HepG2 (cell line): ENCODE results near the gene SYNE1. TPM values are rescaled to one million over a fixed set of nuclear protein-coding genes. Genes with fewer than 3 reads are reported as not detected.

Experiments used
- ATAC-seq: fragments of 200-7000 bp; cut with Tn5 transposase; 3 replicates; pipeline ENCODE4 v1.9.1; 2020; ENCODE audit warnings: mild to moderate bottlenecking, moderate library complexity
- BruUV-seq: library from RNA; stranded (reverse); fragments of 400-500 nt; replicated peaks from 2 replicates; lab custom pipeline; 2021; lab: Mats Ljungman, UMichigan
- CTCF ChIA-PET: fragments of 300-600 bp; formaldehyde crosslinking; extraction: SDS; loops from one replicate; lab custom pipeline; 2021; ENCODE audit warnings: low total read pairs, inconsistent platforms, low intra/inter-chr PET ratio; lab: Yijun Ruan, JAX
- POLR2A ChIA-PET: fragments of 350-600 bp; sonication (Branson Sonifier 250); formaldehyde crosslinking; loops from one replicate; lab custom pipeline; 2020; ENCODE audit warnings: antibody characterized with exemption, inconsistent platforms; lab: Yijun Ruan, JAX
- DNase-seq: peaks from one replicate; pipeline ENCODE4 v3.0.0-alpha.2; 2015; ENCODE audit warnings: low spot score
- FAIRE-seq: peaks from 3 replicates; lab custom pipeline; 2011; peaks lifted over from hg19 to GRCh38; lab: Jason Lieb, UNC
- H2AFZ ChIP-seq: one replicate; pipeline ENCODE4 v1.6.1; 2011; ENCODE audit warnings: low read length, inconsistent platforms
- H3K27ac ChIP-seq: fragments of 300-600 bp; 3 replicates; pipeline ENCODE4 v1.8.0; 2011; ENCODE audit warnings: mixed run types, mild to moderate bottlenecking, mixed read lengths, low read length, inconsistent platforms; ENCODE audit not compliant: insufficient read depth; ENCODE audit errors: extremely low read length
- H3K27me3 ChIP-seq, 2 experiments: fragments of 200-600 bp in 1 of 2; 2 replicates in 1 of 2; 3 replicates in 1 of 2; pipeline versions ENCODE4 v1.6.0 to v1.8.0; 2011; ENCODE audit warnings: low read length in 2 of 2, mild to moderate bottlenecking in 2 of 2, moderate library complexity in 2 of 2, inconsistent platforms in 1 of 2; ENCODE audit not compliant: insufficient read depth in 2 of 2, control insufficient read depth in 1 of 2
- H3K36me3 ChIP-seq, 2 experiments: fragments of 200-600 bp in 1 of 2; replicated peaks in 1 of 2; 2 replicates in 1 of 2; 3 replicates in 1 of 2; pipeline versions ENCODE4 v1.5.1 to v1.8.0; 2011; ENCODE audit warnings: low read length in 2 of 2, inconsistent platforms in 1 of 2; ENCODE audit not compliant: insufficient read depth in 2 of 2, control insufficient read depth in 1 of 2
- H3K4me1 ChIP-seq: 2 replicates; pipeline ENCODE4 v1.5.1; 2012; ENCODE audit warnings: low read length, inconsistent platforms; ENCODE audit not compliant: insufficient read depth
- H3K4me2 ChIP-seq: 2 replicates; pipeline ENCODE4 v1.6.0; 2011; ENCODE audit warnings: low read depth, low read length, inconsistent platforms
- H3K4me3 ChIP-seq, 3 experiments: fragments of 200-600 bp in 1 of 3; sonication (generic), shearing (Covaris generic) in 1 of 3; replicated peaks in 1 of 3; 2 replicates each; pipeline ENCODE4 v1.5.1; 2011 to 2016; ENCODE audit warnings: low read length in 3 of 3, inconsistent platforms in 2 of 3, low read depth in 2 of 3, mild to moderate bottlenecking in 2 of 3, control low read depth in 1 of 3, mixed read lengths in 1 of 3; ENCODE audit not compliant: insufficient read depth in 1 of 3
- H3K79me2 ChIP-seq: one replicate; pipeline ENCODE4 v1.6.1; 2011; ENCODE audit warnings: low read length, inconsistent platforms; ENCODE audit not compliant: insufficient read depth
- H3K9ac ChIP-seq: 2 replicates; pipeline ENCODE4 v1.6.0; 2011; ENCODE audit warnings: mild to moderate bottlenecking, low read depth, low read length, inconsistent platforms; ENCODE audit not compliant: insufficient read depth
- H3K9me3 ChIP-seq: 2 replicates; pipeline ENCODE4 v1.5.1; 2012; ENCODE audit warnings: mild to moderate bottlenecking, low read length
- H4K20me1 ChIP-seq: 2 replicates; pipeline ENCODE4 v1.6.0; 2011; ENCODE audit warnings: inconsistent platforms, mild to moderate bottlenecking, low read length, moderate library complexity; ENCODE audit not compliant: insufficient read depth
- E2F1 ChIP-seq: sonication (generic); formaldehyde crosslinking; IDR thresholded peaks from 2 replicates; pipeline ENCODE4 v1.5.0; 2020; ENCODE audit warnings: missing genetic modification reagents
- FOXP4 ChIP-seq: sonication (generic); formaldehyde crosslinking; IDR thresholded peaks from 2 replicates; pipeline ENCODE4 v1.4.0; 2020; ENCODE audit warnings: missing genetic modification reagents
- HNRNPH1 ChIP-seq: fragments of 200-400 bp; formaldehyde crosslinking; optimal IDR thresholded peaks from 2 replicates; pipeline ENCODE3; 2017; ENCODE audit warnings: mild to moderate bottlenecking, low read depth, low read length
- NFIC ChIP-seq: IDR thresholded peaks from 2 replicates; pipeline ENCODE4 v1.6.1; 2012; ENCODE audit warnings: mild to moderate bottlenecking, low read length, inconsistent platforms
- NPAS2 ChIP-seq: sonication (generic); formaldehyde crosslinking; IDR thresholded peaks from 2 replicates; pipeline ENCODE4 v1.8.0; 2022; ENCODE audit warnings: mild to moderate bottlenecking, missing genetic modification reagents, borderline replicate concordance
- SKIL ChIP-seq: sonication (generic); formaldehyde crosslinking; IDR thresholded peaks from 2 replicates; pipeline ENCODE4 v1.8.0; 2022; ENCODE audit warnings: missing genetic modification reagents, mild to moderate bottlenecking, moderate library complexity, borderline replicate concordance
- SNAPC5 ChIP-seq: sonication (generic); formaldehyde crosslinking; IDR thresholded peaks from 2 replicates; pipeline ENCODE4 v1.8.1; 2023; ENCODE audit warnings: mild to moderate bottlenecking, missing genetic modification reagents, borderline replicate concordance
- TRAFD1 ChIP-seq: sonication (generic); formaldehyde crosslinking; IDR thresholded peaks from 2 replicates; pipeline ENCODE4 v1.5.1; 2020; ENCODE audit warnings: missing genetic modification reagents, mild to moderate bottlenecking, borderline replicate concordance
- YEATS2 ChIP-seq: sonication (generic); formaldehyde crosslinking; IDR thresholded peaks from 2 replicates; pipeline ENCODE4 v1.4.0; 2020; ENCODE audit warnings: missing genetic modification reagents, borderline replicate concordance
- ZBTB20 ChIP-seq: sonication (generic); formaldehyde crosslinking; IDR thresholded peaks from 2 replicates; pipeline ENCODE4 v1.8.1; 2023; ENCODE audit warnings: missing genetic modification reagents, low read depth, mild to moderate bottlenecking, borderline replicate concordance
- ZFP36L2 ChIP-seq: sonication (generic); formaldehyde crosslinking; IDR thresholded peaks from 2 replicates; pipeline ENCODE4 v1.4.0; 2020; ENCODE audit warnings: missing genetic modification reagents
- ZMYM2 ChIP-seq: sonication (generic); formaldehyde crosslinking; IDR thresholded peaks from 2 replicates; pipeline ENCODE4 v1.8.0; 2022; ENCODE audit warnings: mild to moderate bottlenecking, missing genetic modification reagents
- ZNF205 ChIP-seq: IDR thresholded peaks from 2 replicates; pipeline ENCODE4 v1.6.1; 2018; ENCODE audit warnings: missing biosample characterization, missing genetic modification reagents
- ZNF276 ChIP-seq: sonication (generic); formaldehyde crosslinking; IDR thresholded peaks from 2 replicates; pipeline ENCODE4 v1.4.0; 2020; ENCODE audit warnings: mild to moderate bottlenecking, low read depth, missing genetic modification reagents
- ZNF383 ChIP-seq: sonication (generic); formaldehyde crosslinking; IDR thresholded peaks from 2 replicates; pipeline ENCODE4 v1.4.0; 2020; ENCODE audit warnings: missing genetic modification reagents, mild to moderate bottlenecking, borderline replicate concordance
- WGBS: methylation state at CpG from one replicate; pipeline ENCODE4 v1.1.6; 2017; ENCODE audit warnings: low lambda C conversion rate; 5-methylcytosine and 5-hydroxymethylcytosine counted together
- in situ Hi-C: cut with HindIII; loops from 2 replicates; pipeline ENCODE4 v1.10.0; 2017; ENCODE audit warnings: low pct_unique_long_range_greater_than_20kb; ENCODE audit not compliant: extremely low pct_ligation_motif_present
- intact Hi-C: fragments of 100-400 bp; cut with micrococcal nuclease; formaldehyde crosslinking; loops from one replicate; pipeline ENCODE4 v1.10.0; 2022; ENCODE audit not compliant: unreplicated experiment
- polyA plus RNA-seq, 8 experiments: library from polyadenylated mRNA; depleted of rRNA in 3 of 8; stranded (reverse) in 7 of 8; unstranded in 1 of 8; fragments of >200 nt; fragmentation: Illumina TruSeq in 4 of 8; extraction: Trizol in 4 of 8; gene quantifications; 2 replicates each; pipeline versions ENCODE4 v1.2.1 to v1.2.3, GENCODE V29; 2011 to 2016; ENCODE audit warnings: low read depth in 4 of 8, missing spikeins in 1 of 8, mixed read lengths in 1 of 8; ENCODE audit not compliant: insufficient read depth in 1 of 8
- total RNA-seq, 5 experiments: library from RNA; depleted of rRNA; stranded (reverse); fragments of >200 nt; fragmentation: Illumina TruSeq; extraction: Trizol; gene quantifications; 2 replicates each; pipeline ENCODE4 v1.2.3, GENCODE V29; 2016; ENCODE audit warnings: low read depth in 1 of 5

The SYNE1 gene
- total and polyA plus RNA-seq, 2 of the 13 experiments (the other 11 are each of a cell fraction or from before 2014, with no cell fraction given) = 5.5 to 15.9 TPM

- ATAC-seq = no peak
- CTCF ChIA-PET = no interaction called here
- Histone ChIP-seq H3K4me1 (no peaks in the 10 kb centered on the region), H3K4me3 (no peak overlapping the region), H2AFZ (no peak overlapping the region), H3K4me2 (no peak overlapping the region)
- POLR2A ChIA-PET = no interaction called here
- TF ChIP-seq ZNF205 (CRISPR knock-in tag) (no peak), FOXP4 (CRISPR knock-in tag) (no peak), ZFP36L2 (CRISPR knock-in tag) (no peak), YEATS2 (CRISPR knock-in tag) (no peak), ZBTB20 (CRISPR knock-in tag) (no peak), ZMYM2 (CRISPR knock-in tag) (no peak), HNRNPH1 (no peak), SKIL (CRISPR knock-in tag) (no peak), NPAS2 (CRISPR knock-in tag) (no peak), NFIC (no peak), TRAFD1 (no peak), SNAPC5 (CRISPR knock-in tag) (no peak), ZNF383 (CRISPR knock-in tag) (no peak), E2F1 (no peak), ZNF276 (CRISPR knock-in tag) (no peak)
- TF ChIP-seq, all 625 proteins: peak for 0
- DNase-seq = no peak
- Histone ChIP-seq H3K27me3 (no peaks in the 10 kb centered on the region; a peak in 1 of 5 replicates), H3K9me3 (peaks cover 7% of the 10 kb centered on the region; the same call in 1 of the 2 replicates), H3K79me2 (no peaks in the 10 kb centered on the region), H4K20me1 (no peaks in the 10 kb centered on the region), H3K27ac (no peak overlapping the region), H3K36me3 (no peaks in the 10 kb centered on the region), H3K9ac (no peak overlapping the region)
- in situ Hi-C loops (loop anchor here (5.0 kb wide), 1 partner anchor 87 kb away; no protein-coding TSS in a partner anchor), intact Hi-C loops (no loop called here)
- no peak for FAIRE-seq
- 0% methylated on average over 1 of the region's 1 CpG for WGBS
- no TSS peak for BruUV-seq
Observed at GRCh38 chr6:152554851-152555250, 82.3 kb downstream of the SYNE1 start.
